Stimulated activated naive B cell treated with anti-CD40 and anti-IgM and Interleukin-4, amounts not matched to agents 10 μg/mL and 1 μg/mL and 100 μg/mL, for 72 hours (primary cell): ENCODE measurements around the gene KCTD15.

Source experiments
- ATAC-seq, 2 donors: fragments of 150-1000 bp; cut with Tn5 transposase; replicated peaks; 2 replicates each; pipeline ENCODE4 v1.10.0; 2021; ENCODE audit warnings: moderate library complexity in 1 of 2
- DNase-seq: peaks from one replicate; pipeline ENCODE4 v3.0.0; 2021
- H3K27ac Mint-ChIP-seq: one replicate; pipeline ENCODE4 v1.8.0; 2022; ENCODE audit warnings: mild to moderate bottlenecking, mixed read lengths
- H3K27me3 Mint-ChIP-seq, 2 donors: one replicate each; pipeline ENCODE4 v1.8.0; 2022; ENCODE audit warnings: mixed read lengths in 2 of 2
- H3K36me3 Mint-ChIP-seq, 2 donors: one replicate each; pipeline ENCODE4 v1.8.0; 2022; ENCODE audit warnings: mixed read lengths in 2 of 2, mild to moderate bottlenecking in 1 of 2
- H3K4me1 Mint-ChIP-seq, 2 donors: one replicate each; pipeline ENCODE4 v1.8.0; 2022; ENCODE audit warnings: mixed read lengths in 2 of 2, mild to moderate bottlenecking in 1 of 2
- H3K4me3 Mint-ChIP-seq, 2 donors: one replicate each; pipeline ENCODE4 v1.8.0; 2022; ENCODE audit warnings: mild to moderate bottlenecking in 2 of 2, mixed read lengths in 2 of 2, moderate library complexity in 1 of 2
- H3K9me3 Mint-ChIP-seq, 2 donors: one replicate each; pipeline ENCODE4 v1.8.0; 2022; ENCODE audit warnings: mixed read lengths in 2 of 2, mild to moderate bottlenecking in 1 of 2

Gene KCTD15

DNA sequence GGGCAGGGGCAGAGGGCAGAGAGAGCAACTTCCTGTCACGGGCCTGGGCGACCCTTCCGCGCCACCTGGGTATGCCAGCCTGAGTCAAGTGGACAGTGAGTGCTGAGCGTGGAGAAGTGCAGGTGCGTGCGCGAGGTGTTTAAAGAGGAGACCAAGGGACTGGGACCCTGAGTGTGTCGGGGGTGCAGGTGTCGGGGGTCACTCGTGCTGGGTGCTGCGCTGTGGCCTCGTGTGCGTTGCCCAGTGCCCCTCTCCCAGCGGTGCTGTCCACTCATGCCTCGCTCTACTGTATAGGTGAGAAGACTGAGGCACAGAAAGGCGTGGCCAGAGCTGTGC is 18.9 kb upstream of the KCTD15 start:
- Mint-ChIP-seq H3K4me1 (peaks cover 9 to 13% of the 10 kb centered on the region in 2 donors), H3K9me3 (peaks cover 2 to 3% of the 10 kb centered on the region in 2 donors), H3K4me3 (no peak overlapping the region), H3K36me3 (no peaks in the 10 kb centered on the region), H3K27ac (no peak overlapping the region), H3K27me3 (peaks cover 45 to 77% of the 10 kb centered on the region in 2 donors)
- no peak for DNase-seq
- ATAC-seq = no peak

DNA sequence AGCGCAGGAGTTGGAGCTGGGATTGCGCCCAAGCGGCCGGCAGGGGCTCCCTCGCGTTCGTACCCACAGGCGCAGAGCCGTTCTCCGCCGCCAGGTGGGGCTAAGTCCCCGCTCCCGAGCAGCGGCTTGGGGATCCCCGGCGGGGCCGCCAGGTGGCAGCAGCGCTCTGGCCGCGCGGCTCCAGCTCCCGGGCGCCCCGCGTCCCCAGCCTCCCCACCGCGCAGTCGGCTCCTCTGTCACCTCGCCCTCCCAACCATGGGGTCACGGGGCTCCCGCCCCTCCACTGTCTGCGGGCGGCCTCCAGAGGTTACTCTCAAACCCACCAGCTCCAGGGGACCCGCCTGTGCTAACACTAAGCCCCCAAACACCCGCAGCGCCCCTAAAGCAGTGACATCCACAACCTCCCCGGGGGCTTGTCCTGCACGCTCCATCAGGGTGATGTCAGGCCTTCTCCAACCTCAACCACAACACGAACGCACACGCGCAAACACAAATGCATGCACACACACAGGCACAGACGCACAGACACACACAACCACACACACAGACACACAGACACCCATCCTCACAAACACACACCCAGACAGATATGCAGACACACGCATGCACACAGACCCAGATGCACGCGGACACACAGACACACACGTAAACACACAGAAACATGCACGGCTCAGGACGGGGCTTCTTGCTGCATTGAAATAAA is 18.4 kb upstream of the KCTD15 start:
- H3K9me3 Mint-ChIP-seq = peaks cover 2 to 3% of the 10 kb centered on the region in 2 donors
- ATAC-seq = peak; percentile 91 to 97

DNA sequence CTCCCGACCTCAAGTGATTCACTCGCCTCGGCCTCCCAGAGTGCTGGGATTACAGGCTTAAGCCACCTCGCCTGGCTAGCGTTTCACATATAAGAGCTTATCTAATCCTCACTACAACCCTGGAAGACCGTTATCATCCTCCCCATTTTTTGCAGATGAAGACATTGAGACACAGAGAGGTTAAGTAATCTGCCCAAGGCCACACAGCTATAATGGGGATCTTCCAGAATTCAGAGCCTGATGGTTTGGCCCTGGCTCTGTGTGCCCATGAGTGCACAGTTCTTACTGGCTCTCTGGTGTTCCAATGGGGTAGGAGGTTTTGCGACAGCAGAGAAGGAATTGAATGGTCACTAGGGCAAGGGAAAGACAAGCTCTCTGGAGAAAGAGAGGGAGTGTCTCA is 16.8 kb upstream of the KCTD15 start:
- H3K27me3 Mint-ChIP-seq = peaks cover 45 to 75% of the 10 kb centered on the region in 2 donors
- H3K4me3 Mint-ChIP-seq = no peak overlapping the region
- ATAC-seq = no peak
- H3K27ac Mint-ChIP-seq = no peak overlapping the region
- no peak for DNase-seq
- H3K36me3 Mint-ChIP-seq = no peaks in the 10 kb centered on the region
- H3K9me3 Mint-ChIP-seq = peaks cover 2 to 3% of the 10 kb centered on the region in 2 donors
- H3K4me1 Mint-ChIP-seq = peaks cover 9 to 13% of the 10 kb centered on the region in 2 donors

More for the DNA sequence above, 18.4 kb upstream of the KCTD15 start:
- Mint-ChIP-seq H3K4me3 (peak overlapping the region; percentile 1 to 15), H3K27me3 (peaks cover 45 to 78% of the 10 kb centered on the region in 2 donors), H3K36me3 (no peaks in the 10 kb centered on the region), H3K27ac (no peak overlapping the region), H3K4me1 (peaks cover 9 to 13% of the 10 kb centered on the region in 2 donors)
- peak; percentile 69 for DNase-seq

DNA sequence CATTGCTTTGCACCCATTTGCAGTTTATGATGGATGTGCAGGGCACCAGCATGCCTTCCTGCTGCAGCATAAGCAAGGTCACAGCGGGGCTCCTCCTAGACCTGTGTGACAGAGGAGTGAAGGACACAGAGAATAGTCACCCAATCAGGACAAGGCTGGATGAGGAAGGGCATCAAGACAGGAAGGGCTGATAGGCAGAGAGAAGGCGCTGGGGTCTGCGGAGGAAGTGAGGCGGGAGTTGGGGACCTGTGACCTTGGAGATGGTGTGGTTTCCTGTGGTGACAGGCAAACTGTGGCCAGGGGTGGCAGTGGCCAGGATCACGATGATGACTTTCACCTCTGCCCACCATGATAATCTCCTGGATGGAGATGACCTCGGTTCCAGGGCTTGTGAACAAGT is 16.4 kb upstream of the KCTD15 start:
- H3K36me3 Mint-ChIP-seq = no peaks in the 10 kb centered on the region
- peaks cover 2 to 3% of the 10 kb centered on the region in 2 donors for H3K9me3 Mint-ChIP-seq
- no peak overlapping the region for H3K4me3 Mint-ChIP-seq
- H3K27ac Mint-ChIP-seq = no peak overlapping the region
- peaks cover 45 to 71% of the 10 kb centered on the region in 2 donors for H3K27me3 Mint-ChIP-seq
- H3K4me1 Mint-ChIP-seq = peaks cover 9 to 13% of the 10 kb centered on the region in 2 donors
- DNase-seq = no peak
- ATAC-seq = no peak

DNA sequence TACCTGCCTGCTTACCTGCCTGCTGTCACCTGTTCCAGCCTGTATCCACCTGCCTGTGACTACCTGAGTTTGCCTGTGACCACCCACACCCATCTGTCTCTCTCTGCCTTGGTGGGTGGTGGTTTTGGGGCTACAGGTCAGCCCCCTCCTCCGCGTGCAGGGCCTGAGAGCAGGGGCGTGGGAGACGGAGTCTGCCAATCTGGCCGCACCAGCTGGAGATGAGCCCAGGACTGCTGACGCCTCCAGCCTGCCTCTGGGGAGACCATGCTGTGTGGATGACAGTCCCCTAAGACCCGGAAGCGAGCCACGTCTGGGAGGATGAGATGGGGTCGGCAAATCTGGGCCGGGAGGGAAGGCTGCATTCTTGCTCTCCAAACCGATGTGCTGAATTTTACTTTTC is 15.9 kb upstream of the KCTD15 start:
- H3K36me3 Mint-ChIP-seq = no peaks in the 10 kb centered on the region
- H3K9me3 Mint-ChIP-seq = peaks cover 2 to 3% of the 10 kb centered on the region in 2 donors
- no peak overlapping the region for H3K27ac Mint-ChIP-seq
- H3K4me3 Mint-ChIP-seq = no peak overlapping the region
- no peak for ATAC-seq
- no peak for DNase-seq
- peaks cover 8 to 13% of the 10 kb centered on the region in 2 donors for H3K4me1 Mint-ChIP-seq
- H3K27me3 Mint-ChIP-seq = peaks cover 42 to 67% of the 10 kb centered on the region in 2 donors

DNA sequence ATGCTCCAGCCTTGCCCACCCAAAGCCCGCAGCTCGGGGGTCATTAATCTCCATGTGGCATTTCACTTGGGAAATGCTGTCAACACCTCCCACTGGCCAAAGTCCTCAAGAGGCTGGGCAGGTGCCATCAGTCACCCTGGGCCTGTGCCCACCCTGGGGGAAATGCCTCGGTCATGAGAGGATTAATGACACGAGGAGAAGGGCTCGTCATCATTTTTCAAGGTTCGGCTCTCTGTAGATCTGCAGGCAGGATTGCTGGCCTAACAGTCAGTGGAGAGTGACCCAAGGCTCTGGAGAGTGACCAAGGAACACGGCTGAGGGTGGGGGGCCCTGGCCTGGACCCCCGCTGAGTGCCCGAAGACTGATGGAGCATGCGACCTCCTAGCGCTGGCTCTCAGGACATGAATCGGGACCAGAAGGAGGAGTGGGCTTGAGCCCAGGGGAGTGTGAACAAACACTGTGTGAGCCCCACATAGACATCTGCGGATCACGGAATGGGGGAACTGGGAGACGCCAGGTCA is 15.2 kb upstream of the KCTD15 start:
- H3K4me3 Mint-ChIP-seq = no peak overlapping the region
- DNase-seq = no peak
- peaks cover 5 to 13% of the 10 kb centered on the region in 2 donors for H3K4me1 Mint-ChIP-seq
- no peak overlapping the region for H3K27ac Mint-ChIP-seq
- no peak for ATAC-seq
- H3K27me3 Mint-ChIP-seq = peaks cover 41 to 65% of the 10 kb centered on the region in 2 donors
- no peaks in the 10 kb centered on the region for H3K36me3 Mint-ChIP-seq
- H3K9me3 Mint-ChIP-seq = peaks cover 2 to 3% of the 10 kb centered on the region in 2 donors

DNA sequence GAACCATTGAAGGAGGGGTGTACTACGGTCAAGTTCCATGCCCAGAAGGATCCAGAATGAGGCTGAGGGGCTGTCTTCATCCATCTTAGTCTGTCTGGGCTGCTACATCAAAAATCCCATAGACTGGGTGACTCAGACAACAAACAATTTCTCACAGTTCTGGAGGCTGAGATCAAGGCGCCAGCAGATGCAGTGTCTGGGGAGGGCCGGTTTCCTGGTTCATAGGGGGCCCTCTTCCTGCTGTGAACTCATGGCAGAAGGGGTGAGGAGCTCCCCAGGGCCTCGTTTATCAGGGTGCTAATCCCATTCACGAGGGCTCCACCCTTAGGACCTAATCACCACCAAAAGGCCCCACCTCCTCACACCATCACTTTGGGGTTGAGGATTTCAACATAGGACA is 14.7 kb upstream of the KCTD15 start:
- H3K27me3 Mint-ChIP-seq = peaks cover 41 to 70% of the 10 kb centered on the region in 2 donors
- H3K9me3 Mint-ChIP-seq = peaks cover 2 to 3% of the 10 kb centered on the region in 2 donors
- H3K4me3 Mint-ChIP-seq = no peak overlapping the region
- no peak for DNase-seq
- peaks cover 5 to 13% of the 10 kb centered on the region in 2 donors for H3K4me1 Mint-ChIP-seq
- no peak overlapping the region for H3K27ac Mint-ChIP-seq
- no peaks in the 10 kb centered on the region for H3K36me3 Mint-ChIP-seq
- no peak for ATAC-seq

DNA sequence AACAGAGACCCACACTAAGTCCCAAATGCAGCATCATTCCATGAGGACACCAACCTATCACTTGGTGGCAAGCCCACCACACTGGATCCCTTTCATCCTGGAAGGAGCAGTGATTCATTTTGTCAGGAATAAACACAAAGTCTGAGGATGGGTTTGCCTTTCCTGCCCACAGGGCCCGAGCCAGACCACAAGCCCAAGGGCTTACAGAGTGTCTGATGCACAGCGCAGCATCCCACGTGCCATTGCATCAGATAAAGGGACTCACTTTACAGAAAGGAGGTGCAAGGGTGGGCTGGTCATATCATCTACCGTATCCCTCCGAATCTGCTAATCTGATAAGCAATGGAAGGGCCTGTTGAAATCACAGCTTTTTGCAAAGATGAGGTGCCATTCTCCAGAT is 12.2 kb upstream of the KCTD15 start:
- DNase-seq = no peak
- no peaks in the 10 kb centered on the region for H3K4me1 Mint-ChIP-seq
- H3K27me3 Mint-ChIP-seq = peaks cover 44 to 58% of the 10 kb centered on the region in 2 donors
- peaks cover 2 to 3% of the 10 kb centered on the region in 2 donors for H3K9me3 Mint-ChIP-seq
- ATAC-seq = no peak
- no peak overlapping the region for H3K4me3 Mint-ChIP-seq
- peaks cover 0 to 1% of the 10 kb centered on the region in 2 donors for H3K36me3 Mint-ChIP-seq
- H3K27ac Mint-ChIP-seq = no peak overlapping the region

DNA sequence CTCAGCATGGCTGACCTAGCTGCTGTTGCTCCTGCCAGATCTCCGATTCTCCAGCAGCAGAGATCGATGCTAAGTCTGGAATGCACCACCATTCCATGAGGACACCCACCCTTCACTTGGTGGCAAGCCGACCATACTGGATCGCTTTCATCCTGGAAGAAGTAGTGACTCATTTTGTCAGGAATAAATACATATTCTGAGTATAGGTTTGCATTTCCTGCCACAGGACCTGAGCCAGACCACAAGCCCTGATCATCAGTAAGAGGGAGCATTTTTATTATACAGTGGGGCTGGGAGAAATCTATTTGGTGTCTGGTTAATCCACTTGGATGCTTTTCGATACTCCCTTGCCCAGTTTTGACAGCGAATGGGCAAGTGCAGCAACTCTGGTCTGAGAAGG is 10.9 kb upstream of the KCTD15 start:
- Mint-ChIP-seq H3K36me3 (peaks cover 0 to 1% of the 10 kb centered on the region in 2 donors), H3K27ac (no peak overlapping the region), H3K4me3 (no peak overlapping the region), H3K4me1 (no peaks in the 10 kb centered on the region), H3K9me3 (peaks cover 2 to 3% of the 10 kb centered on the region in 2 donors), H3K27me3 (peaks cover 37 to 47% of the 10 kb centered on the region in 2 donors)
- ATAC-seq (no peak), DNase-seq (no peak)

DNA sequence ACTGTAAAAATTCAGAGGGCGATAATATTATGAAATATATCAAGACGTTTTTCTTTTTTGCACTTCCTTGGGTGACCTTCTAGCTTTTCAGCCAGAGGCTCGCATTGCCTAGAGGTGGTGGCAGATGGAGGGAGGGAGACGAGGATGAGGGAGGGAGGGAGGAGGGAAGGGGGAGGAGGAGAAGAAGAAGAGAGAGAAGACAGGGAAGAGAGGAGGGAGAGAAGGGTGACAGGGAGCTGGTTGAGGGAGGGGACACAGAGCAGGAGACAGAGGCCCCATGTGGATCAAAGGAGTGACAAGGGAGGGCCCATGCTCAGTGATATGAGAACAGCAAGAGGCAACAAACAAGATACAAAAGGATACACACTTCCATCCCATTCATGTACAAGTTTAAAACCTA is 8.0 kb upstream of the KCTD15 start:
- Mint-ChIP-seq H3K4me3 (no peak overlapping the region), H3K9me3 (no peaks in the 10 kb centered on the region), H3K36me3 (peaks cover 0 to 1% of the 10 kb centered on the region in 2 donors), H3K27me3 (peaks cover 42 to 46% of the 10 kb centered on the region in 2 donors), H3K4me1 (no peaks in the 10 kb centered on the region), H3K27ac (no peak overlapping the region)
- DNase-seq = no peak
- no peak for ATAC-seq

DNA sequence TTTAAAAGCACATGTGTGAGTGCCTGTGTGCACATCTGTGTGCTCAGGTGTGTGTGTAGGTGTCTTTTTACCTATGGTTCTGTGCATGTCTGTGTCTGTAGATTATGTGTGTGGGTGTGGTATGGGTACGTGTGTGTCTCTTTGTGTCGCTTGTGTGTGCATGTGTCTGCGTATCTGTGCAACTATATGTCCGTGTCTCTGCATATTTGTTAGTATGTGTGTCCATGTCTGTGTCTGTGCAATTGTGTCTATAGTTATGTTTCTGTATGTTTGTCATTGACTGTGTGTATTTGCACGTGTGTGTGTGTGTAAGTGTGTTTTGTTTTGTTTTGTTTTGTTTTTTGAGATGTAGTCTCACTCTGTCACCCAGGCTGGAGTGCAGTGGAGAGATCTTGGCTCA is 7.3 kb upstream of the KCTD15 start:
- Mint-ChIP-seq H3K4me3 (no peak overlapping the region), H3K9me3 (no peaks in the 10 kb centered on the region), H3K27me3 (peaks cover 42 to 46% of the 10 kb centered on the region in 2 donors), H3K36me3 (peaks cover 0 to 1% of the 10 kb centered on the region in 2 donors), H3K27ac (no peak overlapping the region), H3K4me1 (no peaks in the 10 kb centered on the region)
- ATAC-seq (no peak), DNase-seq (no peak)

DNA sequence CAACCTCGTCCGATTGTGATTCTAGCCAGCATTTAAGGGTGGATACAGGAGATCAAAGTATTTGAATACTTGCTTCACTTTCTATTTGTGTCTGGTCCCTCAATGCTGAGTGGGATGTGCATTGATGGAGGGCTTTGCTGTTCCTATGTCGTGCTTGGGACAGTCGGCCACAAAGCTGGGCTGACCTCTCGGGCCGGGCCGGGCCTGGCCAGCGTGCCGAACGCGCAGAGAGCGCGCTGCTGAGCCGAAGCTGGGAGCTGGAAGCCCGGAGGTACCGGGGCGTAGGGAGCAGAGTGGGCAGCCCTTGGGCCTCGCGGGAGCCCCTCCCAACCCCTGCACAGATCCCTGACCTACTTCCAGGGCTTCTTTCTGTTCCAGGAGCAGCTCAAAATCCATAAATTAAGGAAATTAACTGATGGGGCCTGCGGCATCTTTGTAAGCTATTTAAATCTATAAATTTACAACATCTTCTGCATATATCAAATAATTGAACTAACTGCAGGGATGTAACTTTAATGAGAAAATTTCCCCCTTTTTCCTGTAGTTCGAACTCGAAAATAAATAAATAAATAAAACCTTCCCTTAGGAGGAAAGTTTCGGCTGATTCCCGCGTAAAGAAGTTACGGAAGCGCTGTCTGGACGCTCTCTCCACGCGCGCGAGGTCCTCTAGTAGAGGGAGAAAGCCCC is 1.8 kb upstream of the KCTD15 start:
- H3K4me3 Mint-ChIP-seq = peak overlapping the region; percentile 82 to 89
- no peak for ATAC-seq
- DNase-seq = no peak
- H3K27me3 Mint-ChIP-seq = peaks cover 19 to 23% of the 10 kb centered on the region in 2 donors
- peaks cover 2 to 5% of the 10 kb centered on the region in 2 donors for H3K4me1 Mint-ChIP-seq
- H3K9me3 Mint-ChIP-seq = no peaks in the 10 kb centered on the region
- no peak overlapping the region for H3K27ac Mint-ChIP-seq
- H3K36me3 Mint-ChIP-seq = no peaks in the 10 kb centered on the region

DNA sequence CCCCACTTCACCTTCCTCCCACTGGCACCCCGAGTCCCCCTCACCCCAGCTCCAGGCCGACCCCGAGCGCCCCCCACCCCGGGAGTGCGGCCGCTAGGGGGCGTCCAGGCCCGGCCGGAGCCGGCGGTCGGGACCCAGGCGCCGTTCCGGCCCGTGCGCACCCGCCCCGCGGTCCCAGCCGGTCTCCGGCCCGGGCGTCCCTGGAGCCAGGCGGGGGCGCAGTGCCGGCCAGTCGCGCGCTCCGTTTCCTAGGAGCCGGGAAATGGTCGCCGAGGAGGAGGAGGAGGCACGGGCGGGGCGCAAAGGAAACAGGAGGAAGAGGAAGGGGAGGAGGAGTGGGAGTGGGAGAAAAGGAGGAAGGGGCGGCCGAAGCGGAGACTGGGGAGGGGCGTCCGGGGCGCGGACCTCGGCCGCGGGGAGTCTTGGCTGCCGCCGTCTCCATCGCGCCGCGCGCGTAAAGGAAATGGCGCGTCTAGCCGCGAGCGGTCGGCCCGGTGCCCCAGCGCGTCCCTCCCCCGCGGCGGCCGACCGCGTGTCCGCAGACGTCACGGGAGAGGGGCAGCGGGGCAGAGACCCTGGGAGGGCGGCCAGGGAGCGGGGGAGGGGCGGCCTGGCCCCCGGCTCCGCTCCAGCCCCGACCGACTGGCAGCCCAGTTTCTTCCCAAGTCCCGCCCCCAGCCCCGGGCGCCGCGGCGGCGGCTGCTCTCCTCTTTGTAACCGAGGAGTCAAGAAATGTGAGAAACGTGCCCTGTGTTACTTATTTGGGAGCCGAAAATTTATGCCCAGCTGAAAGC is 1.1 kb upstream of the KCTD15 start:
- DNase-seq (peak; percentile 44), ATAC-seq (peak; percentile 80 to 82)
- Mint-ChIP-seq H3K4me1 (peaks cover 2 to 5% of the 10 kb centered on the region in 2 donors), H3K9me3 (no peaks in the 10 kb centered on the region), H3K27me3 (peaks cover 18 to 23% of the 10 kb centered on the region in 2 donors), H3K36me3 (no peaks in the 10 kb centered on the region), H3K4me3 (peak overlapping the region; percentile 82 to 89), H3K27ac (peak overlapping the region; percentile 71)
